Activated CD8-positive, alpha-beta memory T cell treated with anti-CD3 and anti-CD28 coated beads, Interleukin-2, amount 10 ng/mL, durations not matched to agents 7 days and 5 days (primary cell): ENCODE results near the gene TSPOAP1. TPM values are rescaled to one million over a fixed set of nuclear protein-coding genes. Genes with fewer than 3 reads are reported as not detected.
A peak's percentile ranks its signal among the peaks of the same experiment; 100 is the strongest.

ENCODE experiments used
- ATAC-seq: fragments of 150-1000 bp; cut with Tn5 transposase; one replicate; pipeline ENCODE4 v1.10.0; 2021; ENCODE audit warnings: moderate library complexity
- CTCF ChIA-PET: fragments of 350-600 bp; sonication (Branson Sonifier 250); formaldehyde crosslinking; loops from one replicate; lab custom pipeline; 2021; ENCODE audit warnings: antibody characterized with exemption; lab: Charles Lee
- DNase-seq: peaks from one replicate; pipeline ENCODE4 v3.0.0-alpha.2; 2020
- H3K27ac Mint-ChIP-seq: one replicate; pipeline ENCODE4 v1.8.0; 2021; ENCODE audit warnings: mild to moderate bottlenecking, mixed read lengths
- H3K27me3 Mint-ChIP-seq: one replicate; pipeline ENCODE4 v1.8.0; 2021; ENCODE audit warnings: mixed read lengths
- H3K36me3 Mint-ChIP-seq: one replicate; pipeline ENCODE4 v1.8.0; 2021; ENCODE audit warnings: mild to moderate bottlenecking, mixed read lengths
- H3K4me1 Mint-ChIP-seq: one replicate; pipeline ENCODE4 v1.8.0; 2021; ENCODE audit warnings: mixed read lengths
- H3K4me3 Mint-ChIP-seq: one replicate; pipeline ENCODE4 v1.8.0; 2021; ENCODE audit warnings: mild to moderate bottlenecking, moderate library complexity, mixed read lengths
- H3K9me3 Mint-ChIP-seq: one replicate; pipeline ENCODE4 v1.8.0; 2022; ENCODE audit warnings: low read depth, mixed read lengths
- total RNA-seq, 2 experiments: library from RNA; stranded (reverse); gene quantifications; one replicate each; pipeline ENCODE4 v1.2.3, GENCODE V29; 2021

Gene TSPOAP1
- total RNA-seq, 2 experiments from 2014 or later: 25.6 to 66.3 TPM

GRCh38 chr17:58303971-58304749 is 24.4 kb downstream of the TSPOAP1 start:
- CTCF ChIA-PET: interaction anchor here (0.7 to 6.4 kb wide), 19 partner anchors 11 to 223 kb away, joined by 3 to 50 read pairs (median 4); partner anchors contain the start of genes RNF43 and SUPT4H1
- Mint-ChIP-seq H3K36me3 (no peaks in the 10 kb centered on the region), H3K4me3 (no peak overlapping the region), H3K4me1 (peaks cover 2% of the 10 kb centered on the region), H3K27ac (no peak overlapping the region), H3K9me3 (no peaks in the 10 kb centered on the region), H3K27me3 (peaks cover 3% of the 10 kb centered on the region)
- DNase-seq (peak; percentile 72), ATAC-seq (peak; percentile 76)

DNA sequence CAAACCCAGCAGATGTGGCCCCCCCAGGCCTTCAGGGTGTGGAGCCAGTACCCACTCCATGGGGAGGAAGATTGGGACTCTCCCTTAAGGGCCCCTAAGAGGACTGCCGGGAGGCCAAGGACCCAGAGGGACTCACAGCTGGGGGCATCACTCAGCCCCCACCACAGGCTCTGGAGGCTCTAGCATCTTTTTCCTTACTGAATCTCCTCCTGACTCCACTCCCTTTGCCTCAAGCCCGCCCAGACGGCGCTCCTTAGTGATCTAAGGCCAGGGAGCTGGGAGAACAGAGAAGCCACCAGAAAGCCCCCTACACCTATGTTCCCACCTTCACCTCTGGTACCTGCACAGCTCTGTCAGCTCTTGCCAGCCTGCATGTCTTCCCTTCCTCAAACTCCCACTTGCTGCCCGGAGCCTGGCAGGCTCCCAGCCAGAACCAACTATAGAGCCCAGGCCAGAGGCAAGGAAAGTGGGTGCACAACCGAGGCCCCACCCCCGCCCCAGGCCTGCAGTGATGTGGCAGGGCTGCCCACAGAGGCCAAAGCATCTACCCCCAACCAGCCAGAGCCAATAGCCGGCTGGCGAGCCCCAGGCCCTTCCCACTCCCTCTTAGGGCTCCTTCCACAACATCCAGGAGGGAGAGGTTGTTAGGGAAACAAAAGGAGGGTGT is 25.5 kb downstream of the TSPOAP1 start:
- ATAC-seq (no peak), DNase-seq (peak; percentile 19)
- Mint-ChIP-seq H3K4me1 (peaks cover 2% of the 10 kb centered on the region), H3K9me3 (no peaks in the 10 kb centered on the region), H3K27me3 (peaks cover 7% of the 10 kb centered on the region), H3K36me3 (no peaks in the 10 kb centered on the region), H3K27ac (no peak overlapping the region), H3K4me3 (no peak overlapping the region)
- CTCF ChIA-PET: interaction anchor here (0.9 to 6.4 kb wide), 12 partner anchors 12 to 185 kb away, joined by 3 to 50 read pairs (median 7); partner anchors contain the start of genes RNF43 and SUPT4H1

DNA sequence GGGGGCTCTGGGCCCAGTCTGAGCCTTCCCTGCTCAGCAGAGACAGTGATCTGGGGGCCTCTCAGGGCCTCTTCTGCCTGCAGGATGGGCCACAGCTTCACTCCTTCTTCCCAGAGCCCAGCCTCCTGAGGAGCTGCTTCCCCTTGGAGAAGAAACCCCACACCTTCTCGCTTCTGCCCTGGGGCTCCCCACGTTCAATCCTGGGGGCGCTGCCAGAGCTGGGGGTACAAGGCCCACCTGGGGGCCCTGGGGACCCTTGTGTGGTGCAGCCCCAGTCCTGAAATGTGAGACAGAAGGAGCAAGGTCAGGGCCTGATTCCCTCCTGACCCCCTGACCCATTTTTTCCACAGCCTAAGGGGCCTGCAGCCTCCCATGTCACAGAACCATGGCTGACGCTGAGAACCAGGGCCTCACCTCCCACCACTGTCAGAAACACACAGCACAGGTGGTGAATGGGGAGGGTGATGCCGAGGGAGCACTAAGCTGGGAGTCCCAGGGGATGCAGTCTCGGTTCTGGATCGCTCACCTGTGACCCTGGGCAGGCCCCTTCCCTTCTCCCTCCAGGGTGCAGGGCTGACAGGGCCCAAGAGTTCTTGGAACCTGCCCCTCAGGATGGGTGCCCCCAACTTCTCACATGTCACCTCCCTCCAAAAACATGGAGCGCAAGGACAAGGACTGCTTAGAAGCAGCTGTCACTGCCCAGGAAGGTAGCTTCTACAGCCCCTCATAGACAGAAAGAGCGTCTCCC is 26.2 kb downstream of the TSPOAP1 start:
- ATAC-seq: no peak
- peak; percentile 38 for DNase-seq
- peaks cover 12% of the 10 kb centered on the region for H3K27me3 Mint-ChIP-seq
- H3K4me3 Mint-ChIP-seq: no peak overlapping the region
- H3K36me3 Mint-ChIP-seq: no peaks in the 10 kb centered on the region
- H3K27ac Mint-ChIP-seq: no peak overlapping the region
- CTCF ChIA-PET: interaction anchor here (1.0 to 6.4 kb wide), 5 partner anchors 13 to 113 kb away, joined by 3 to 50 read pairs (median 5); no protein-coding TSS in a partner anchor
- H3K4me1 Mint-ChIP-seq: peaks cover 2% of the 10 kb centered on the region
- no peaks in the 10 kb centered on the region for H3K9me3 Mint-ChIP-seq

DNA sequence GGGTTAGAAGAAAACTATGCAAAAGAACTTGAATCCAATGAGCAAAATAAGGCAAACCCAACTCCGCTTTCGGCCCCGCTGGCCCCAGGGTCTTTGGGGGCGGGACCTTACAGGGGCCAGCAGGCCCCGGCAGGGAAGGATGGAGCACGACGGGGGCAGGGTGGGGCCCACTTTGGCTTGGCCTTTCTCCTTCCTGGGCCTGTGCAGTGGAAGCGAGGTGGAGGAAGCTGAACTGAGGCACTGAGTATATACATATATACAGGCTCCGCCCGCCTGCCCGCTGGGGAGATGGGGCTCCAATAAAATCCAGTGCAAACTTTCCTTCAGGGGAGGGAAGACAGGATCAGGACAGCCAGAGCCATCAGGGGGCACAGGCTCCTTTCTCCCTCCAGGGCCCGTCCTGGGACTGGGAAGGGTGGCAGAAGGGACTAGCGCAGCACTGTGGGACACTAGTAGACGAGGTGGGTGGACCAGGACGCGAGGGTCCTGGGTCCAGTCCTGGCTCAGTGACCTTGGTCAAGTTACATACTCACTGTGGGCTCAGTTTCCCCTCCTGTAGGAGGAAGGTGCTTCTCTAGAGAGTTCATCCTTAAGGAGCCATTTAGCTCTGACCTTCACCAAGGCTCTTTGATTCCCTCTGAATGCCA is 27.0 kb downstream of the TSPOAP1 start:
- H3K36me3 Mint-ChIP-seq: no peaks in the 10 kb centered on the region

DNA sequence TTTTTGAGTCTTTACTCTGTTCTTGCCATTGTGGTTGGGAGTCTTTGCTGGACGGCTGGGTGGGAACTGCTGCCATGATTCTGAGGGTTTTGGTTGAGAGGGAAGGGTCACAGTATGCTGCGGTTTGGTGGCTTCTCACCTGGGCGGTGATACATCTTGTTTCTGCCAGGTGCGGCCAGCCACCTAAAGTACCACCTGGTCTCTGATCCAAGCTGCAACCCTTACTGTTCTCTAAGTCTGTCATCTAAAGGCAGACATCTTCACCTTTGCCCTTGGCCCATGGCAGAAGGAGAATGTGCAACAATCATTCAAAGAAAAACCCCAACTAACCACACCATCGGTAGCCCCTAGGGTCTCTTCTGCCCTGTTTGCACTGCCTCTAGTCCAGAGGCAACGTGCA is 28.3 kb downstream of the TSPOAP1 start:
- Mint-ChIP-seq H3K4me3 (no peak overlapping the region), H3K36me3 (no peaks in the 10 kb centered on the region), H3K4me1 (peaks cover 2% of the 10 kb centered on the region), H3K27me3 (peaks cover 16% of the 10 kb centered on the region), H3K9me3 (no peaks in the 10 kb centered on the region), H3K27ac (no peak overlapping the region)
- ATAC-seq (no peak), DNase-seq (peak; percentile 14)
- CTCF ChIA-PET: interaction anchor here (1.0 kb wide), 1 partner anchor 117 kb away, joined by 3 read pairs; the partner anchor contains the start of gene RNF43

More for the DNA sequence above, 27.0 kb downstream of the TSPOAP1 start:
- ATAC-seq (no peak), DNase-seq (peak; percentile 31)
- peaks cover 2% of the 10 kb centered on the region for H3K4me1 Mint-ChIP-seq
- CTCF ChIA-PET: interaction anchor here (0.5 to 6.4 kb wide), 5 partner anchors 14 to 121 kb away, joined by 3 to 50 read pairs (median 5); no protein-coding TSS in a partner anchor
- no peaks in the 10 kb centered on the region for H3K9me3 Mint-ChIP-seq
- H3K27me3 Mint-ChIP-seq: peaks cover 13% of the 10 kb centered on the region
- H3K27ac Mint-ChIP-seq: no peak overlapping the region
- no peak overlapping the region for H3K4me3 Mint-ChIP-seq

DNA sequence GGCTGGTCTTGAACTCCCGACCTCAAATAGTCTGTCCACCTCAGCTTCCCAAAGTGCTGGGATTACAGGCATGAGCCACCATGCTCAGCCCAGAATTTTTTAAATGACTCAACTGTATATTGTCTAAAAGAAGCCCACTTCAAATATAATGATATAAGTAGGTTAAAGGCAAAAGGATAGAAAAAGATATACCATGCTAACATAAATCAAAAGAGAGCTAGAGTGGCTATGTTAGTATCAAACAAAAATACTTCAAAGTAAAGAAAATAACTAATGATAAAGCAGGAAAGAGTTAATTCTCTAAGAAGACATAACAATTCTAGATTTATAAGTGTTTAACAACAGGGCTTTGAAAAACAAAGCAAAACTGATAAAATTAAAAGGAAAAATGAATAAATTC is 34.6 kb downstream of the TSPOAP1 start:
- peaks cover 54% of the 10 kb centered on the region for H3K27me3 Mint-ChIP-seq

GRCh38 chr17:58291246-58291645 is 37.3 kb downstream of the TSPOAP1 start:
- CTCF ChIA-PET: interaction anchor here (1.0 kb wide), 1 partner anchor 26 kb away, joined by 3 read pairs; no protein-coding TSS in a partner anchor
- Mint-ChIP-seq H3K4me1 (no peaks in the 10 kb centered on the region), H3K27ac (no peak overlapping the region), H3K9me3 (no peaks in the 10 kb centered on the region), H3K36me3 (no peaks in the 10 kb centered on the region), H3K4me3 (no peak overlapping the region), H3K27me3 (peaks cover 52% of the 10 kb centered on the region)
- ATAC-seq (no peak), DNase-seq (peak; percentile 7)

More for the DNA sequence above, 34.6 kb downstream of the TSPOAP1 start:
- CTCF ChIA-PET: no interaction called here
- ATAC-seq (no peak), DNase-seq (no peak)
- Mint-ChIP-seq H3K4me1 (no peaks in the 10 kb centered on the region), H3K36me3 (no peaks in the 10 kb centered on the region), H3K9me3 (no peaks in the 10 kb centered on the region), H3K4me3 (no peak overlapping the region), H3K27ac (no peak overlapping the region)

- H3K4me1 Mint-ChIP-seq: no peaks in the 10 kb centered on the region
- peaks cover 52% of the 10 kb centered on the region for H3K27me3 Mint-ChIP-seq
- CTCF ChIA-PET: interaction anchor here (0.8 kb wide), 1 partner anchor 128 kb away, joined by 3 read pairs; the partner anchor contains the start of gene RNF43
- DNase-seq (peak; percentile 9), ATAC-seq (no peak)
- no peaks in the 10 kb centered on the region for H3K36me3 Mint-ChIP-seq
- H3K27ac Mint-ChIP-seq: no peak overlapping the region
- H3K4me3 Mint-ChIP-seq: no peak overlapping the region
- no peaks in the 10 kb centered on the region for H3K9me3 Mint-ChIP-seq
Measured at GRCh38 chr17:58289869-58290268, 38.7 kb downstream of the TSPOAP1 start.

DNA sequence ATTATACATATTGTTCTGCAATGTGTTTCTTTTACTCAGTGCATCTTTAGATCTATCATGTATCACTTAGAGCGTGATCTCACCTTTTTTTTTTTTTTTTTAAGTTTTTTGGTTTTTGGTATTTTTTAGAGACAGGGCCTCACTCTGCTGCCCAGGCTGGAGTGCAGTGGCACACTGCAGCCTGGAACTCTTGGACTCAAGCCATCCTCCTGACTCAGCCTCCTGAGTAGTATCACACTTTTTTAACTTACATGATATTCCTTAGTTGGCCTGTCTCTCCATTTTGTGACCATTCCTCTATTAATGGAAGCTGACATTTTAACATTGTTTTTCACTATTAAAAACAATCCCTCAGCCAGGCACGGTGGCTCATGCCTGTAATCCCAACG is 43.2 kb downstream of the TSPOAP1 start:
- Mint-ChIP-seq H3K36me3 (no peaks in the 10 kb centered on the region), H3K4me1 (no peaks in the 10 kb centered on the region), H3K9me3 (no peaks in the 10 kb centered on the region), H3K4me3 (no peak overlapping the region), H3K27ac (no peak overlapping the region), H3K27me3 (peaks cover 37% of the 10 kb centered on the region)
- CTCF ChIA-PET: interaction anchor here (0.6 to 1.5 kb wide), 2 partner anchors 18 to 250 kb away, joined by 3 read pairs; no protein-coding TSS in a partner anchor
- DNase-seq (no peak), ATAC-seq (no peak)

GRCh38 chr17:58284613-58285421 is 43.8 kb downstream of the TSPOAP1 start:
- peaks cover 1% of the 10 kb centered on the region for H3K4me1 Mint-ChIP-seq
- no peak overlapping the region for H3K4me3 Mint-ChIP-seq
- DNase-seq (peak; percentile 32), ATAC-seq (no peak)
- no peaks in the 10 kb centered on the region for H3K9me3 Mint-ChIP-seq
- no peaks in the 10 kb centered on the region for H3K36me3 Mint-ChIP-seq
- no peak overlapping the region for H3K27ac Mint-ChIP-seq
- peaks cover 37% of the 10 kb centered on the region for H3K27me3 Mint-ChIP-seq
- CTCF ChIA-PET: interaction anchor here (0.6 to 1.5 kb wide), 3 partner anchors 17 to 250 kb away, joined by 3 read pairs; no protein-coding TSS in a partner anchor

DNA sequence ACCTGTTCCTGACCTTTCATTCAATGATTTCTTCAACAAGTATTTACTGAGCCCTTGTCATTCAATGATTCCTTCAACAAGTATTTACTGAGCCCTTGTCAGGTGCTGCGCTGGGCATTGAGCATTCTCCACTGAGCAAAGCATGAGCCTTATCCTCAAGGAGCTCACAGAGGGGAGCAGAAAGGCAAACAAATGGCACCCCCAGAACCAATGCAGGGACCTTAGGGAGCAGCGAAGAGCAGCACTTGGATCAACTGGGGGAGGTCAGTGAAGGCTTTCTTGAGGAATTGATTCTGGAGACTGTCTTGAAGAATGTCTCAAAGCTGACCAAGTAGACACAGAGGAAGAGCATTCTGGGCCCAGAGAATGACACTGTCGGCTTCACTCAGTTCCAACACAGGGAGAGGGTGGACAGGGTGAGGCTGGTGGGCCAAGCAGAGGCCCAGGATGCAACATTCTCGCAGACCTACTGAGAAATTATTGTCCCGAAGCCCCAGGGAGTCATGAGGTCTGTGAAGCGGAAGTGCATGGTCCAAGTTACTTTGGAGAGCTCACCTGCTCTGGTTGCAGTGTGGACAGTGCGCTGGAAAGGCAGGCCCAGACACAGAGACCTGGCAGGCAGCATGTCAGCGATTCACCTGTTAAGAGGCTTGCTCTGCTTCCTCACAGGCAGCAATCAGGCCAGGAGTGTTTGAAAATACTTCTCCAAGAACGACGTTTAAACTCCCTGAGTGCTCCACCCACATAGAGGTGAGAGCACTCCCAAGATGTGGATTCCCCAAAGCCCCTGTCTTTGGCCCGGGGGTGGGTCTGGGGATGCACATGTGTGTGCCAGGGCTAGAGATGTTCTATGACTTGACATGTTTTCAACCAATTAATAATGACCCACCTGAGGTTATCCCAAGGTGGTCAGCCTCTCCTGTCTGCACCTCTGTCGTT is 44.7 kb downstream of the TSPOAP1 start:
- Mint-ChIP-seq H3K27me3 (peaks cover 40% of the 10 kb centered on the region), H3K36me3 (no peaks in the 10 kb centered on the region), H3K9me3 (no peaks in the 10 kb centered on the region), H3K4me1 (peaks cover 5% of the 10 kb centered on the region), H3K4me3 (no peak overlapping the region), H3K27ac (no peak overlapping the region)
- no peak for ATAC-seq
- CTCF ChIA-PET: interaction anchor here (0.7 to 1.5 kb wide), 3 partner anchors 14 to 20 kb away, joined by 3 read pairs; no protein-coding TSS in a partner anchor
- peak; percentile 36 for DNase-seq
